SU-DHL-6 (cell line): Measurements from ENCODE around the gene NUP205.
A peak's percentile ranks its signal among the peaks of the same experiment; 100 is the strongest.

Source experiments
- H2AFZ ChIP-seq: fragments of 200-600 bp; sonication (generic); 2 replicates; pipeline ENCODE4 v1.6.1; 2014; ENCODE audit warnings: low read depth, mild to moderate bottlenecking, moderate library complexity, mixed read lengths, antibody characterized with exemption, low read length; ENCODE audit not compliant: severe bottlenecking
- H3F3A ChIP-seq: fragments of 200-600 bp; shearing (Covaris generic); 2 replicates; pipeline ENCODE4 v1.6.0; 2016; ENCODE audit warnings: antibody characterized with exemption, mild to moderate bottlenecking; ENCODE audit not compliant: insufficient read depth
- H3K27ac ChIP-seq: fragments of 200-600 bp; sonication (generic); 2 replicates; pipeline ENCODE4 v1.5.1; 2016; ENCODE audit warnings: low read depth, mild to moderate bottlenecking, low read length, moderate library complexity, mixed read lengths
- H3K27me3 ChIP-seq: fragments of 200-600 bp; sonication (generic), shearing (Covaris generic); 2 replicates; pipeline ENCODE4 v1.6.0; 2014; ENCODE audit warnings: mild to moderate bottlenecking, low read length
- H3K36me3 ChIP-seq: fragments of 200-600 bp; sonication (generic); 2 replicates; pipeline ENCODE4 v1.6.1; 2014; ENCODE audit warnings: mild to moderate bottlenecking, low read length, mixed read lengths
- H3K4me2 ChIP-seq: fragments of 300-600, 200-600 bp; shearing (Covaris generic), sonication (generic); 2 replicates; pipeline ENCODE4 v1.6.0; 2014; ENCODE audit warnings: low read length, low read depth, mild to moderate bottlenecking; ENCODE audit not compliant: poor library complexity, severe bottlenecking
- H3K4me3 ChIP-seq: fragments of 200-600 bp; sonication (generic); 2 replicates; pipeline ENCODE4 v1.5.1; 2014; ENCODE audit warnings: antibody characterized with exemption, low read length, mild to moderate bottlenecking, mixed read lengths; ENCODE audit not compliant: insufficient read depth, poor library complexity, severe bottlenecking
- H3K79me2 ChIP-seq: fragments of 200-600 bp; sonication (generic); 2 replicates; pipeline ENCODE4 v1.6.1; 2014; ENCODE audit warnings: mild to moderate bottlenecking, low read length, moderate library complexity; ENCODE audit not compliant: insufficient read depth
- H3K9ac ChIP-seq: fragments of 200-600 bp; sonication (generic); 2 replicates; pipeline ENCODE4 v1.7.0; 2014; ENCODE audit warnings: mild to moderate bottlenecking, low read length
- H3K9me2 ChIP-seq: fragments of 200-600 bp; sonication (generic); replicated peaks from 2 replicates; pipeline ENCODE4 v1.6.1; 2014; ENCODE audit warnings: low read length; ENCODE audit not compliant: insufficient read depth
- H3K9me3 ChIP-seq: fragments of 200-600 bp; sonication (generic); 2 replicates; pipeline ENCODE4 v1.6.1; 2014; ENCODE audit warnings: low read length, mixed read lengths; ENCODE audit not compliant: insufficient read depth
- H4K20me1 ChIP-seq: fragments of 200-600 bp; sonication (generic); 2 replicates; pipeline ENCODE4 v1.6.1; 2014; ENCODE audit warnings: low read depth, mild to moderate bottlenecking, antibody characterized with exemption, low read length, moderate library complexity, mixed read lengths
- EZH2phosphoT487 ChIP-seq: fragments of 200-600 bp; sonication (generic), shearing (Covaris generic); conservative IDR thresholded peaks from 2 replicates; pipeline ENCODE4 v1.6.1; 2018; ENCODE audit warnings: mild to moderate bottlenecking, antibody characterized with exemption, low read length, moderate library complexity, mixed read lengths
- TF ChIP-seq, protein P1 (sequence below): fragments of 200-600 bp; sonication (generic); IDR thresholded peaks from one replicate; pipeline ENCODE4 v1.5.1; 2017; ENCODE audit warnings: antibody characterized with exemption, mild to moderate bottlenecking, low read length, moderate library complexity; ENCODE audit not compliant: insufficient read depth, poor library complexity, severe bottlenecking

Gene NUP205

DNA sequence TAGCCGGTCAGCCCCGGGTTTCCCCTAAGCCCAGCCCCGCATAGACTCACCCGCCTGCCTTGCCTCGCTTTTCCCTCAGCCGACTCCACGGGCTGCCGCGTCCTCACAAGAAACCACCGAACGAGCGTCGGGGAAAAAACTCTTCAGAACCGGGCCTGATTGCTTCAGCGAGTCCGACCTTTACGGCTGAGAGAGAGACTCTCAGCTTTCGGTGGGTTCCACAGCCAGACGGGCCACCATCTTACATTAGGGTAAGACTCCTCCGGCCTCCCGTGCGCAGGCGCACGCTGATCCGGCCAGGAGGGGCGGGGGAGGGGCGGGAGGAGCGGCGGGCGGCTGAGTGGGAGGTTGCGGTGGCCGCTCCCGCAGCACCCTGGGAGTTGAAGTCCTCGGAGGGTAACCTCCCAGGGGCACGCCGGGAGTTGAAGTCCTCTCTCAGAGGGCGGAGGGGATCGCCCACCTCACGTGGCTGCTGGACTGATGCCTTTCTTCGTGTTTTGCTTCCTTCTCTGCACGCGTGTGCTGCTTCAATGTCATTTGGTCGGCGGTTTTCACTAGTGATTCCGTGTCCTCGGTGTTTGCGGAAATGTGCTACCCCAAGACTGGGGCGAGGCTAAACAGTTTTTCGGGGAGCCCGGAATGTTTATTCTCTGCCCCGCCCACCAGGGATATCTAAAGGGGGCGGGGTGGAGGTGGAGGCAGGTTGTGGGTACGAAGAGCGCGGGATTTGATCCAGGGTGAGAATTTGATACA, 47.7 kb upstream of the NUP205 start, which contains the start of gene CNOT4:
Gene CNOT4 (minus strand): TSS at position 264 of the 753 bp plus-strand sequence. CDS start 71,771 bp downstream, outside the sequence.
- TF ChIP-seq EZH2phosphoT487 = no peak
- TF ChIP-seq, protein P1, sequence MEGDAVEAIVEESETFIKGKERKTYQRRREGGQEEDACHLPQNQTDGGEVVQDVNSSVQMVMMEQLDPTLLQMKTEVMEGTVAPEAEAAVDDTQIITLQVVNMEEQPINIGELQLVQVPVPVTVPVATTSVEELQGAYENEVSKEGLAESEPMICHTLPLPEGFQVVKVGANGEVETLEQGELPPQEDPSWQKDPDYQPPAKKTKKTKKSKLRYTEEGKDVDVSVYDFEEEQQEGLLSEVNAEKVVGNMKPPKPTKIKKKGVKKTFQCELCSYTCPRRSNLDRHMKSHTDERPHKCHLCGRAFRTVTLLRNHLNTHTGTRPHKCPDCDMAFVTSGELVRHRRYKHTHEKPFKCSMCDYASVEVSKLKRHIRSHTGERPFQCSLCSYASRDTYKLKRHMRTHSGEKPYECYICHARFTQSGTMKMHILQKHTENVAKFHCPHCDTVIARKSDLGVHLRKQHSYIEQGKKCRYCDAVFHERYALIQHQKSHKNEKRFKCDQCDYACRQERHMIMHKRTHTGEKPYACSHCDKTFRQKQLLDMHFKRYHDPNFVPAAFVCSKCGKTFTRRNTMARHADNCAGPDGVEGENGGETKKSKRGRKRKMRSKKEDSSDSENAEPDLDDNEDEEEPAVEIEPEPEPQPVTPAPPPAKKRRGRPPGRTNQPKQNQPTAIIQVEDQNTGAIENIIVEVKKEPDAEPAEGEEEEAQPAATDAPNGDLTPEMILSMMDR = no peak
- Histone ChIP-seq H3K36me3 (no peaks in the 10 kb centered on the region), H3K27ac (peak within 1 kb of the TSS; percentile 77), H4K20me1 (no peaks in the 10 kb centered on the region), H3K4me2 (peak within 1 kb of the TSS; percentile 86), H3K4me3 (peak within 1 kb of the TSS; percentile 84), H3F3A (peaks cover 6% of the 10 kb centered on the region; the same call in 1 of the 2 replicates), H3K27me3 (no peaks in the 10 kb centered on the region), H3K9me2 (no peaks in the 10 kb centered on the region), H3K9ac (peak within 1 kb of the TSS; percentile 80), H3K9me3 (no peaks in the 10 kb centered on the region), H2AFZ (peak within 1 kb of the TSS; percentile 98), H3K79me2 (peaks cover 48% of the 10 kb centered on the region)

DNA sequence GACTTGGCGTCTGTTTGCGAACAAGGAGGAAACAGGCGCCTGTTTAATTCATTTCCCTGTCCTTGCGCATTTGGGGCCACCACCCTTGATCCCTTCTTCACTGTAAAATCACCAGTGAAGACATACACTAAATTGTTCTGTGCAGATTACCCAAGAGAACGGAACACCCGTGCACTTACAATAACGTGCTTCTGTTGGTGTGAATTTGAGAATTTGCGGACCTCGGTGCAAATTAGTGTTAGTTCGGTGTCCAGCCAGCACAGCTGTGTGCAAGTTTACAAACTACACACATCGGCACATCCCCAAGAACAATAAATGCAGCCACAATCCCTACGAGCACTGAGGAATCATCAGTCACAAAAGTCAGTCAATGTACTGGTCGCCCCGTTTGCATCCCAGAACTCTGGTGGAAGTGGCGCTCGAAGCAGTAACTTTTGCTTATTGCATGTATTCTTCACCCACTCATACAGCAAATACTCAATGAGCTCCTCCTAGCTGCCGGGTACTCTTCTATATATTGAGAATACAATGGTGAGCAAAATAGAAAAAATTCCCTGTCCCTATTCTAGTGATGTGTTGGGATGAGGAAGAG, 47.0 kb upstream of the NUP205 start:
- Histone ChIP-seq H3K9ac (peak overlapping the region; percentile 80), H3F3A (peaks cover 9% of the 10 kb centered on the region; the same call in 1 of the 2 replicates), H3K4me3 (peak overlapping the region; percentile 84), H3K36me3 (no peaks in the 10 kb centered on the region), H4K20me1 (no peaks in the 10 kb centered on the region), H3K27ac (peak overlapping the region; percentile 27; the same call in 1 of the 2 replicates), H3K4me2 (peak overlapping the region; percentile 79), H2AFZ (peak overlapping the region; percentile 98), H3K9me2 (no peaks in the 10 kb centered on the region), H3K9me3 (no peaks in the 10 kb centered on the region), H3K79me2 (peaks cover 41% of the 10 kb centered on the region), H3K27me3 (no peaks in the 10 kb centered on the region)
- TF ChIP-seq EZH2phosphoT487 = no peak
- TF ChIP-seq, protein P1 = no peak

DNA sequence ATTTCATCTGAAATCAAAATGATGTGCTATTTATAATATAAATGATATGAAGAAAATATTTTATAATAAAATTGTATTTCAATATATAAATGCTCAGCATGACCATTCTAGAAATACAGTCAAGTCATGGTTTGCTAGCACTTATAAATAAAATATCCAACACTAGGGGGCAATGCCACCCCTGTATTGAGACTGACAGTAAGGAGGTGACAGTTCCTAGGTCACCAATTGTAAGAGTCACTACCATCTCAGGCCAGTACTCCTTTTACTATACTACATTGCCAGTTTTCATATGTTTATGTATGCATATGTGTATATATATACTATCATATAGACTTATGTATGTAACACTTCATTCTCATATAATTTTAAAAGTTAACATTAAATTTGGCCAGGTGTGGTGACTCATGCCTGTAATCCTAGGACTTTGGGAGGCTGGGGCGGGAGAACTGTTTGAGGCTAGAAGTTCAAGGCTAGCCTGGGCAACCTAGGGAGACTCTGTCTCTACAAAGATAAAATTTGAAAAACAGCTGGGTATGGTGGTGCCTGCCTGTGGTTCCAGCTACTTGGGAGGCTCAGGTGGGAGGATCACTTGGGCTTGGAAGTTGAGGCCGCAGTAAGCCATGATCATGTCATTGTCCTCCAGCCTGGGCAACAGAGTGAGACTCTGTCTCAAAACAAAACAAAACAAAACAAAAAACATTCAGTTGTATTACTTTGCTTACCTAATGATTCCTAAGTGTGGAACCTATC, 45.4 kb upstream of the NUP205 start:
- no peaks in the 10 kb centered on the region for H3K9me2 ChIP-seq
- H3K9me3 ChIP-seq = no peaks in the 10 kb centered on the region
- peaks cover 9% of the 10 kb centered on the region; the same call in 1 of the 2 replicates for H3F3A ChIP-seq
- no peak overlapping the region for H3K9ac ChIP-seq
- TF ChIP-seq, protein P1 = peak; percentile 53
- TF ChIP-seq EZH2phosphoT487 = no peak
- H3K79me2 ChIP-seq = peaks cover 25% of the 10 kb centered on the region
- H4K20me1 ChIP-seq = no peaks in the 10 kb centered on the region
- H3K36me3 ChIP-seq = no peaks in the 10 kb centered on the region
- no peaks in the 10 kb centered on the region for H3K27me3 ChIP-seq
- H3K4me2 ChIP-seq = no peak overlapping the region
- H2AFZ ChIP-seq = no peak overlapping the region
- H3K4me3 ChIP-seq = no peak overlapping the region
- H3K27ac ChIP-seq = no peak overlapping the region
